Kidney capillary endothelial cell (primary cell): ENCODE results near the gene ACD.

Experiments used
- DNase-seq: peaks from one replicate; pipeline ENCODE4 v3.0.0-alpha.2; 2018; ENCODE audit warnings: low spot score

The ACD gene

DNA sequence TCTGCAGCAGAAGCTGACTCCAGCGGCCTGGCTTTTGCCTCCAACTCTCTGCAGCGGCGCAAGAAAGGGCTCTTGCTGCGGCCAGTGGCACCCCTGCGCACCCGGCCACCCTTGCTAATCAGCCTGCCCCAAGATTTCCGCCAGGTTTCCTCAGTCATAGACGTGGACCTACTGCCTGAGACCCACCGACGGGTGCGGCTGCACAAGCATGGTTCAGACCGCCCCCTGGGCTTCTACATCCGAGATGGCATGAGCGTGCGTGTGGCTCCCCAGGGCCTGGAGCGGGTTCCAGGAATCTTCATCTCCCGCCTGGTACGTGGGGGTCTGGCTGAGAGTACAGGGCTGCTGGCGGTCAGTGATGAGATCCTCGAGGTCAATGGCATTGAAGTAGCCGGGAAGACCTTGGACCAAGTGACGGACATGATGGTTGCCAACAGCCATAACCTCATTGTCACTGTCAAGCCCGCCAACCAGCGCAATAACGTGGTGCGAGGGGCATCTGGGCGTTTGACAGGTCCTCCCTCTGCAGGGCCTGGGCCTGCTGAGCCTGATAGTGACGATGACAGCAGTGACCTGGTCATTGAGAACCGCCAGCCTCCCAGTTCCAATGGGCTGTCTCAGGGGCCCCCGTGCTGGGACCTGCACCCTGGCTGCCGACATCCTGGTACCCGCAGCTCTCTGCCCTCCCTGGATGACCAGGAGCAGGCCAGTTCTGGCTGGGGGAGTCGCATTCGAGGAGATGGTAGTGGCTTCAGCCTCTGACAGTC is 2.0 kb upstream of the ACD start:
- no peak for DNase-seq

- DNase-seq, result no peak
Observed at GRCh38 chr16:67661101-67661761, 1.2 kb upstream of the ACD start.

DNA sequence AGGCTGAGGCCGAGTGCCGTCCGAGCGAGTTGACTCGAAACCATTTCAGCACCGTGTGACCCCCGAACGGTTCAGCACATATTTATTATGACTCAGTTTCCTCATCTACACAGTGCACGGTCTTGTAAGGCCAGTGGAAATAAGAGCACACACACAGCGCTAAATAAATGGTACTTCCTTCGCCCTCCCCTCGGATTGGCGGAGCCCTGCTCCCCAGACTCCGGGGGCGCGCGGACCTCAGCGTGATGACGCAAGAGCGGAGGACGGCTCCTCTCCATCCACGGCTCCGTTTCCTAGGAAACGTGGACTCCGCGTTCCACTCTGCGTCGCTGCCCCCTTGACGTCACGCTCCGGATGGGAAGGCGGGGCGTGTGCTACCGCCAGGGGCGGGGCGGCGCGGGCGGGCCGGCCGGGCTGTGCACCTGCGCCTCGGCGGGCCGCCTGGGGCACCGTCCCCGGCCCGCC is 536 bp upstream of the ACD start, which contains the start of gene PARD6A:
Gene PARD6A, plus strand, starts transcription at position 397 of the 465 bp plus-strand sequence. CDS start 79 bp downstream, outside the sequence.
- DNase-seq, result peak; percentile 89

GRCh38 chr16:67658849-67659674 is 998 bp downstream of the ACD start:
- no peak for DNase-seq

DNA sequence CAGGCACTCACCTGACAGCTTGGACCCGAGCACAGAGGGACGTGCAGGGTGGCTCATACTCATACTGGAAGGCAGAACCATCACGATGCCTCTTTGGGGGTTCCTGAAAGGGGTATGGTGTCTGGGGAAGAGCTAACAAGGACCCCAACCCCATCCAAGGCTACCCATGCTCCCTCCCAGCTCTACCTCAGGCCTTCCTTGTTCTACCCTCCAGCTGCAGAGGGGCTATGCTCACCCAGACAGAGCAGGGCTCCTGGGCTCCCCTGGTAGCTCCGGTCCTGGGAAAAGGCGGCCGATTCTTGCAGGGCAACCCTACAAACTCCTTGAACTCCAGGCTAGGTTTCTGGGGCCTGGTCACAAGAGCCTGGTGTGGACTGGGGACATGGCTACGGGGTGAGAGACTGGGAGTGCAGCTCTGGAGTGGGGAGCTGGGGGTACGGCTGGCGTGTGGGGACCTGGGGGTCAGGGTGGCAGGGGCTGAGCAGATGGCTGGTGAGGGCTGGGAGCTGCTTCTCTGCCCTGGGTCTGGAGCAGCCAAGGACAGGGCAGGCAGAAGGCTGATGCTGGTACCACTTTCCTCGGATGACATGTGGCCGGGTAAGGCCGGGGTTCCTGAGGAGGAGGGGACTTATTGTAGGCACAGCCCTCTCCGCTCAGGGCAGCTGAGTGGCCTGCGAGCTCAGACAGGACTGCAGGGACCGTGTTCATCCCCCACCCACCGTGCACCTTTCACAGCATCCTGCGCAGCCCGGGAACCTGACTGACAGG is 2.1 kb downstream of the ACD start:
- no peak for DNase-seq

DNA sequence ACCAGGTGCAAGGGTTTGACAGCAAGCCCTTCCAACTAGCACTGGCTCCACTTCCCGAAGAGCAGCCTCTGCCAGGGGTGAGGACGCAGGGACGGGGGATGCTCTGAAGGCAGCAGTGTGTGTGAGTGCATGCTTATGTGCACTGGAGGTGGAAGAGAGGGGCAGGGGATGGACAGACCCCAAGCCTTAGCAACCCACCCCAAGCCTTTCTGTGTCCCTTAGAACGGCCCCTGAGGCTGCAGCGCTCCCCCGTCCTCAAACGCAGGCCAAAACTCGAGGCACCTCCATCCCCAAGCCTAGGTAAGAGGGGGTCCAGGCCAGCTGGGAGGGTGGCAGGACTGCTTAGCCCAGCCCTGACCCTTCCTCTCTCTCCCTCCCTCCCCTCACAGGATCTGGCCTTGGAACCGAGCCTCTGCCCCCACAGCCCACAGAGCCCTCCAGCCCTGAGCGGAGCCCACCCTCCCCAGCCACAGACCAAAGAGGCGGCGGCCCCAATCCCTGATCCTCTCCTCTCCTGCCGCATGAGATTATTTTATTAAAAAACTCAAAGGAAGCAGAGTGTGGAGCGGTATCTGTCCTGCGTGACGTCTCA is 2.9 kb downstream of the ACD start:
- no peak for DNase-seq

DNA sequence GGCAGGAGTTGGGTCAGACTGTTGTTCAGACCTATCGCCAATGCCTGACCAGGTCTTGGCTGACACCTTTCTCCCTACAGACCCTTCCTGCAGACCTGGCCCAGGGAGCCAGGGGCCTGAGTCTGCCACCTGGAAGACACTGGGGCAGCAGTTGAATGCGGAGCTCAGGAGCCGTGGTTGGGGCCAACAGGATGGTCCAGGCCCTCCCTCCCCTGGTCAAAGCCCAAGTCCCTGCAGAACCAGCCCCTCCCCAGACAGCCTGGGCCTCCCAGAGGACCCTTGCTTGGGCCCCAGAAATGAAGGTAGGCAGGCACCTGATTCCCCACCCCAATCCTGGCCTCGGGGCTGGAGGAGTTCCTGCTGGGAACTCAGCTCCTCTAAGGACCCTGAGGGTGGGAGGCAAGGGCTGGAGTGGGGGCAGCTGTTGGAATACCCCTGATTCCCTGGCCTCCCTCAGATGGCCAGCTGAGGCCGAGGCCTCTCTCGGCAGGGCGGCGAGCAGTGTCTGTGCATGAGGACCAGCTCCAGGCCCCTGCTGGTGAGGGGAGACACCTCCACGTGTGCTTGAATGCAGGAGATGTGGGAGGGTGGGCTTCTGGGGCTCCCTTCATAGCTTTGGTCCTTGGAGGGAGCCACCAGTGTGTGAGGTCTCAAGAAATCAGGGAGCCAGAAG is 3.6 kb downstream of the ACD start:
- no peak for DNase-seq

DNA sequence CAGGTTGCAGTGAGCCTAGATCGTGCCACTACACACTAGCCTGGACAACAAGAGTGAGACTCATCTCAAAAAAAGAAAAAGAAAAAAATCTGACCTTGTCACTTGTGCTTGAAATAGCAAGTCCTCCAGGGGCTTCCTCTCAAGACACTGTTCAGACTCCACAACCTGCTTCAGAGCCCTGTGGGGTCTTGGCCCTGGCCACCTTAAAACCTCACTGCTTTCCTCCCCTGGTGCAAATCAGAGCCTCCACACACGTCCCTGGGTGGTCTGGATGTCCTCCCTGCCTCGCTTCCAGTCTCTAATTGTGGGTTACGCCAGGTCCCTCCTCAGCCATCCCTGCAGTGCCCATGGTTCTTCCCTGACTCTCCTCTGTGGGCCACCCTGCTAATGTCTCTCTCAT is 4.7 kb downstream of the ACD start:
- DNase-seq, result no peak

GRCh38 chr16:67654403-67654911 is 5.6 kb downstream of the ACD start:
- DNase-seq, result no peak

DNA sequence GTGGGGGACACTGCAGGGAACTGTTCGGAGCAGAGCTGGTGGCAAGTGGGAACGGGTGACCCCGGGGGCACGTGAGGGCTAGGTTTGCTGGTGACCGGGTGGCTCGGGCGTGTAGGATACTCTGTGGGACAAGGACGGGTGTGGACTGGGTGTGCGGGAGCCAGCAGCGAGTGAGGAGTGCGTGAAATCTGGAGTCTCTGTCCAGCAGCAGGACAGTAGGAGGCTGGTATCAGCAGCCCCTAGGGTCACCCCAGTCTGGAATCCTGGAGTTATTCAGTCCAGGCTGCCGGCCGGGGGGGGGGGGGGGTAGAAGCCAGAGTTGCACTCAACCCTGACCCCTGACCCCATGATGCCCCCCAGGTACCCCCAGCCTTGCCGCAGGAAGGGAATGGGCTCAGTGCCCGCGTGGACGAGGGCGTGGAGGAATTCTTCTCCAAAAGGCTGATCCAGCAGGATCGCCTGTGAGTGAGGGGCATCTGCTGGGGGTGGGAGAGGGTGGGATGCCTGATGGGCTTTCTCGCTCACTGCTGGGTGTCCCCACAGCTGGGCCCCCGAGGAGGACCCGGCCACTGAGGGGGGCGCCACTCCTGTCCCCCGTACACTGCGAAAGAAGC is 6.2 kb downstream of the ACD start:
- DNase-seq, result no peak

DNA sequence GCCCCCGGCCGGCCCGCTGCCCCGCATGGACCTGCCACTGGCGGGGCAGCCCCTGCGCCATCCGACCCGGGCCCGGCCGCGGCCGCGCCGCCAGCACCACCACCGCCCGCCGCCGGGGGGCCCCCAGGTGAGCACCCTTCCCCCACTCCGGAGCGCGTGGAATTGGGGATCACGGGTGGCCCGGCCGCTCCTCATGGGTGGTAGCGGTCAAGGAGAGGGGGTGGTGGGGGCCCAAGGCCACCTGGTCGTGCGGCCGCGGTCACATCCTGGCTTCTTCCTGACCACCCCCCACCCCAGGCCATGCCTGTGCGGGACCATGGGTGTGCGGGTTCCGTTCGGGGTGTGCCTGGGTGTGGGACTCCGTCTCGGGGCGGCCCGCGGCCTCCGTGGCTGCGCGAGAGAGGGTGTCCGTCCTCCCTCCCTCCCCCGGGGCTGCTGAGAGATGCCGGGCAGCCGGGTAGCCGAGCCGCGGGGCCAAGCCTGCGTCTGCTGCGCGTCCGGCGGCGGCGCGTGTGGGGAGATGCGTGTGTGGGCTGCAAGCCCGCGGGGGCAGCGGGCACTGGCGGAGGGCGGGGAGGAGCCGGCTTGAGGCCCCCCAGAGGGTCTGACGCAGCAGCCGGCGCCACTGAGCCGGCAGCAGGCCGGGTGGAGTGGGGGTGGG is 6.8 kb downstream of the ACD start:
- no peak for DNase-seq

DNA sequence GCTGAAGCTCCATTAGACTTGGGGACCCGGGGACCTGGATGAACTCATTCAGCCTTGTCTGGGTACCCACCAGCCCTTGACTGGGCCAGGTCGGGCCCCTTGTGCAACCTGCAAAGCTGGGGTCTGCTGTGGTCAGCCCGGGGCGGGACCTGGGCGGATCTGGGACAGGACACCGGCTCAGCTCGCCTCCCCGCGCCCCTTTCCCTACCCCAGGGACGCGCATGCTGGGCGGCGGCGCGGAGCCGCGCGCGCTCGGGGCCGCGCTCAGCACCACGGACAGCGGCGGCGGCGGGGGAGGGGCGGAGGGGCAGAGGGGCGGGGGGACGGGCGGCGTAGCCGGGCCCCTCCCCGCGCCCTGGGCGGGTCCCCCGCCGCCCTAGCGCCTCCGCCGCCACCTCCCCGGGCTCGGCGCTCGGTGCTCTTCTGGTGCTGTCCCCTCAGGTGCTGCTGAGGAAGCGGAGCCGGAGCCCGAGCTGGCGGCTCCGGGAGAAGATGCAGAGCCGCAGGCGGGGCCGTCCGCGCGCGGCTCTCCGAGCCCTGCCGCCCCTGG is 7.4 kb downstream of the ACD start:
- no peak for DNase-seq

- DNase-seq, result no peak
Observed at GRCh38 chr16:67651847-67652246, 8.2 kb downstream of the ACD start.

DNA sequence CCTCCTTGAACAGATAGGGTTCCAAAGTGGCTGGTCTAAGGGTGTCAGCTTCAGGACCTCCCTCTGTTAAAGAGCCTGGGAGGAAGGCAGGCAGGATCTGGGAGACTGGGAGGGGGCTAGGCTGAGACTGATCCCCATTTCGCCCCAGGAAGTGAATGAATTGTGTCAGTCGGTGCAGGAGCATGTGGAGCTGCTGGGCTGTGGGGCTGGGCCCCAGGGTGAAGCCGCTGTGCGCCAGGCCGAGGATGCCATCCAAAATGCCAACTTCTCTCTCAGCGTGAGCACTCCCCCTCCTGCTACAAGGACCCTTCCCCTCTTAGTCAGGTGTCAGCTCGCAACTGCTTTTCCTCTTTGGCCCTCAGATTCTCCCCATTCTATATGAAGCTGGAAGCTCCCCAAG is 9.0 kb downstream of the ACD start:
- no peak for DNase-seq

- DNase-seq, result no peak
Observed at GRCh38 chr16:67650023-67650422, 10.0 kb downstream of the ACD start.

GRCh38 chr16:67649494-67649931 is 10.5 kb downstream of the ACD start:
- no peak for DNase-seq

DNA sequence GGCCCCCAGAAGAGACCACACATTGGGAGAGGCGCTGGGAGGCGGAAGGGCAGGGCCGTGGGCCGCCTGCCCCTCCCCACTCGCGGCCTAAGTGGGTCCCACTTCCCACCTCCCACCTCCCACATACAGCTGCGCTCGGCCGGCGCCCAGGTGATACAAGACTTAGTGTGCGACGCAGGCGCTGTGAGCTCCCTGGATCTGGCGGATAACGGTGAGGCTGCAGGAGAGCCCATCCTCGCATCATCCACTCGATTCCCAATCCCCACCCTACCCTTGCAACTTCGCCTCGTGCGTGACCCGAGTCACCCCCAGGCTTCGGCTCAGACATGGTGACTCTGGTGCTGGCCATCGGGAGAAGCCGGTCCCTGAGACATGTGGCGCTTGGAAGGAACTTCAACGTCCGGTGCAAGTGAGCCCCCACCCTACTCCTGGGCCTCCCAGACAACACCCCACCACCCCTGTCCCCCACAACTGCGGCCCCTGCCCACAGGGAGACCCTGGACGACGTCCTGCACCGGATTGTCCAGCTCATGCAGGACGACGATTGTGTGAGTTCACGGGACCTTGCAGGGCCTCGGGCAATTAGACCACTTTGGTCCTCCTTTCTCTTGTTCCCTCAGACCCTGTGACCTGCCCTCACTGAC is 11.2 kb downstream of the ACD start:
- DNase-seq, result no peak

- DNase-seq, result no peak
Observed at GRCh38 chr16:67648088-67648763, 11.8 kb downstream of the ACD start.
